Skeletal muscle tissue (tissue), 4 donors: Measurements from ENCODE around the gene DPP6. TPM values are rescaled to one million over a fixed set of nuclear protein-coding genes. Genes with fewer than 3 reads are reported as not detected.

Experiments used
- H3K27ac ChIP-seq: one replicate; pipeline ENCODE4 v1.7.0; 2013; ENCODE audit warnings: mild to moderate bottlenecking, low read depth, low read length, inconsistent platforms
- H3K27me3 ChIP-seq, 3 donors: one replicate each; pipeline ENCODE4 v1.7.0; 2013; ENCODE audit warnings: low read length in 3 of 3; ENCODE audit not compliant: control insufficient read depth in 3 of 3, insufficient read depth in 3 of 3
- H3K36me3 ChIP-seq, 3 donors: one replicate each; pipeline ENCODE4 v1.7.0; 2013; ENCODE audit warnings: low read length in 3 of 3; ENCODE audit not compliant: control insufficient read depth in 3 of 3, insufficient read depth in 3 of 3
- H3K4me1 ChIP-seq, 3 donors: one replicate each; pipeline ENCODE4 v1.7.0; 2013; ENCODE audit warnings: low read length in 3 of 3, mild to moderate bottlenecking in 3 of 3; ENCODE audit not compliant: control insufficient read depth in 3 of 3, insufficient read depth in 3 of 3
- H3K4me3 ChIP-seq, 3 donors: one replicate each; pipeline ENCODE4 v1.7.0; 2013; ENCODE audit warnings: low read length in 3 of 3
- H3K9ac ChIP-seq, 3 donors: one replicate each; pipeline ENCODE4 v1.7.0; 2013; ENCODE audit warnings: low read length in 3 of 3, mild to moderate bottlenecking in 3 of 3, moderate library complexity in 2 of 3, low read depth in 1 of 3
- H3K9me3 ChIP-seq, 3 donors: one replicate each; pipeline ENCODE4 v1.7.0; 2013; ENCODE audit warnings: low read length in 3 of 3; ENCODE audit not compliant: control insufficient read depth in 3 of 3
- total RNA-seq: library from RNA; depleted of rRNA; stranded (reverse); fragments of >200 nt; gene quantifications from one replicate; pipeline ENCODE4 v1.2.3, GENCODE V29; 2014
- donor health status: Osteomylitis.

Gene DPP6
- total RNA-seq, 1 donor from 2014 or later, result 4.2 TPM

- no peaks in the 10 kb centered on the region for H3K36me3 ChIP-seq
- H3K4me3 ChIP-seq, result no peak overlapping the region
- no peak overlapping the region for H3K27ac ChIP-seq
Measured at GRCh38 chr7:154854836-154855235, 802.6 kb downstream of the DPP6 start.

GRCh38 chr7:154855366-154855765 lies 803.2 kb downstream of the DPP6 start:
- H3K4me1 ChIP-seq, result peaks cover 0 to 2% (median 0%) of the 10 kb centered on the region in 3 donors
- no peaks in the 10 kb centered on the region for H3K9me3 ChIP-seq
- H3K4me3 ChIP-seq, result no peak overlapping the region
- no peaks in the 10 kb centered on the region for H3K36me3 ChIP-seq
- H3K27ac ChIP-seq, result no peak overlapping the region
- H3K9ac ChIP-seq, result no peak overlapping the region
- H3K27me3 ChIP-seq, result no peaks in the 10 kb centered on the region

More at GRCh38 chr7:154854836-154855235, 802.6 kb downstream of the DPP6 start:
- peaks cover 0 to 2% (median 0%) of the 10 kb centered on the region in 3 donors for H3K4me1 ChIP-seq
- no peak overlapping the region for H3K9ac ChIP-seq
- no peaks in the 10 kb centered on the region for H3K9me3 ChIP-seq
- no peaks in the 10 kb centered on the region for H3K27me3 ChIP-seq

GRCh38 chr7:154856733-154857132 lies 804.5 kb downstream of the DPP6 start:
- no peak overlapping the region for H3K4me3 ChIP-seq
- peaks cover 0 to 2% (median 0%) of the 10 kb centered on the region in 3 donors for H3K4me1 ChIP-seq
- no peak overlapping the region for H3K9ac ChIP-seq
- H3K9me3 ChIP-seq, result no peaks in the 10 kb centered on the region
- no peaks in the 10 kb centered on the region for H3K36me3 ChIP-seq
- no peaks in the 10 kb centered on the region for H3K27me3 ChIP-seq
- no peak overlapping the region for H3K27ac ChIP-seq

DNA sequence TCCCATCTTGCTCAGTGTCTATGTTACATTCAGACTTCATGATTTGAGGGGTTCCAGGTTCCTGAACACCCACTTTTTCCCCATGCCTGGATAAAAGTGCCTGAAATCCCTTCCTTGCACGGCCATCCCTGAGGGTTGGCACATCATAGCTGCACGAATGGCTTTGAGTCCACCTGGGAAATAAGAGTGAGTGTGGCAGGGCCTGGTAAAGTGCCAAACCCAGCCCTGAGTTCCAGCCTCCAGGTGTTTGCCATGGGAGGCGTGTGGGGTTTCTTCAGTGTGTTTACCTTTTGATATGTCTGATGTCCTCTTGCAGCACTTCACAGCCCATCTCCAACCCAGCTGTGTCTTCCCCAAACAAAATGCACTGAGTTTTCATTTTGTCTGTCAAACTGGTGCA lies 805.0 kb downstream of the DPP6 start:
- Histone ChIP-seq H3K9me3 (no peaks in the 10 kb centered on the region), H3K36me3 (no peaks in the 10 kb centered on the region), H3K4me3 (no peak overlapping the region), H3K9ac (no peak overlapping the region), H3K27me3 (peaks cover 0 to 3% (median 0%) of the 10 kb centered on the region in 3 donors), H3K27ac (no peak overlapping the region), H3K4me1 (peaks cover 0 to 2% (median 0%) of the 10 kb centered on the region in 3 donors)

DNA sequence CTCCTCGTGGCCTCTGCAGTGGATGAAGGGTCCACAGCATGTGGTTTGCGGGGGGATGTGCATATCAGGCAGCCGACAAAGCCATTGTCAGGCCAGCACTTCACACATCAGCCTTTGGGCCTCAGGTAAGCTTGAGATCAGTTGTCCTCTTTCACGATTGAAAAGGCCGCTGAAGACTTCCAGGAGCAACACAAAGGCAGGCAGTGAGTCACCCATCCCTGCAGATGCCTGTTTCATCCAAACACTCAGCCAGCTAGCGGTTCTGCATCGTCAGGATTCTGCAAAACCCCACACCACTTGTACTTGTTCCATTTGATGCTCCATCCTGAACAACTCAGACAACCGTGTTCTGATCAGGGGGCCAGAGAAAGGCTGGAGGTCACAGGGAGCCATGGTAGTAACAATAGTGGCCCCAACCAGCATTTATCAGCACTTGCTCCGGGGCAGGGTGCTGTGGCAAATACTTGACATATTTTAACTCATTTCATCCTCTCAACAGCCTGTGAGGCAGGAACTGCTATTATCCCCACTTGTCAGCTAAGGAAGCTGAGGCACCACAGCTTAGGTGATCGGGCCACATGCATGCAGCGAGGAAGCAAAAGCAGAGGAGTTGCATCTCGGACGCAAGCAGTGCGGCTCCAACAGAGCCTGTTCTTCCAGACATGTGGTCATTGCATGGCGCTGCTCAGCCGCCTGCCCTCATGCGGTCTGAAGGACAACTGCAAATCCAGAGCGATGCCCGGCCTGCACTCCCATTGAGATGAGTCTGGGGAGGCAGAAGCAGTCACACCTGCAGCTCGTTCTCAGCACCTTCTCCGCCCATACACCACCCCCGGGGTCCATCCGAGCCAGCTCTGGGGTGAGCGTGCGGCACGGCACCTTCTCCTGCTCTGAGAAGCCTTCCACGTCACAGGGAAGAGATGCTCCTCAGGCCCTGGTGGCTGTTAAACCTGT lies 805.8 kb downstream of the DPP6 start:
- Histone ChIP-seq H3K9ac (no peak overlapping the region), H3K27me3 (peaks cover 0 to 3% (median 3%) of the 10 kb centered on the region in 3 donors), H3K27ac (no peak overlapping the region), H3K4me1 (peaks cover 0 to 2% (median 0%) of the 10 kb centered on the region in 3 donors), H3K4me3 (no peak overlapping the region), H3K9me3 (no peaks in the 10 kb centered on the region), H3K36me3 (no peaks in the 10 kb centered on the region)

GRCh38 chr7:154858836-154859537 lies 806.8 kb downstream of the DPP6 start:
- Histone ChIP-seq H3K9ac (no peak overlapping the region), H3K36me3 (no peaks in the 10 kb centered on the region), H3K4me3 (no peak overlapping the region), H3K27me3 (peaks cover 0 to 3% (median 3%) of the 10 kb centered on the region in 3 donors), H3K9me3 (no peaks in the 10 kb centered on the region), H3K27ac (no peak overlapping the region), H3K4me1 (peaks cover 0 to 2% (median 0%) of the 10 kb centered on the region in 3 donors)

DNA sequence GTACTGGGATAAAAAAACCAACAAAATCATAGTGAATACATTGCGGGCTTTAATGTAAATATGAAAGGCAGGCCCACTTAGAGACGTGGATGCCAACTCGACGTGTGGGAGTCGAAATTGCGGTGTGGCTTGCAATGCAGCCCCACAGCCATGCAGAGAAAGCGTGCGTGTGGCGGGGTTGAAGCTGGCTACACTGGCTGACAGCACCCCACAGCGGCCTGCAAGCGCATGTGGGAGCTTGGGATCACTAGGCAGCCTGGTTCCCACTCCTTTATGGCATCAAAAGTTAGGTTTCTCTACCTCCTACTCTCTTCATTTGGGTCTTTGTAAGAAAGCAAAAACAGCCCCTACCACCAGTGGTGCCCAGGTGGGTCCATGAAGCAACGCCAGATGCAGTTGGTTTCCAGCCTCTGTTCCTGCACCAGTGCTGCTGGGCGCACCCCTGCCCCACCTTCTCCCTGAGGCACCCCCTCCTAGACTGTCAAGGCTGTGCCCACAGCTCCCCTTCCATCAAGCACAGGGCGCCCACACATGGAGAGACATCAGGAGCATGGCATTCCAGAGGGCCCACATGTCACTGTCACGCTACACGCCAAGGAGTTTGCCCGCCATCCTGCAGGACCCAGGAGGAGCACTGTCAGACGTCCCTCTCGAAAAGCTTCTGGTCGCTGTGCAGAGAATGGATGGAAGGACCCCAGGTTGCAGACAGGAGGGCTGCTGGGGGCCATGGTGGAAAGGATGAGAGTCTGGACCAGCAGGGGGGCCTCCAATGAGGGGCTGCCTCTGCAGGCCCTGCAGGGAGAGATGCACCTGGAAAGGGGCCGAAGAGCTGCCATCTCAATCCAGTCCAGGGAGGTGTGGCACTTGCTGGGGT lies 807.8 kb downstream of the DPP6 start:
- Histone ChIP-seq H3K27me3 (peaks cover 3 to 5% (median 3%) of the 10 kb centered on the region in 3 donors), H3K4me1 (peaks cover 0 to 2% (median 0%) of the 10 kb centered on the region in 3 donors)

DNA sequence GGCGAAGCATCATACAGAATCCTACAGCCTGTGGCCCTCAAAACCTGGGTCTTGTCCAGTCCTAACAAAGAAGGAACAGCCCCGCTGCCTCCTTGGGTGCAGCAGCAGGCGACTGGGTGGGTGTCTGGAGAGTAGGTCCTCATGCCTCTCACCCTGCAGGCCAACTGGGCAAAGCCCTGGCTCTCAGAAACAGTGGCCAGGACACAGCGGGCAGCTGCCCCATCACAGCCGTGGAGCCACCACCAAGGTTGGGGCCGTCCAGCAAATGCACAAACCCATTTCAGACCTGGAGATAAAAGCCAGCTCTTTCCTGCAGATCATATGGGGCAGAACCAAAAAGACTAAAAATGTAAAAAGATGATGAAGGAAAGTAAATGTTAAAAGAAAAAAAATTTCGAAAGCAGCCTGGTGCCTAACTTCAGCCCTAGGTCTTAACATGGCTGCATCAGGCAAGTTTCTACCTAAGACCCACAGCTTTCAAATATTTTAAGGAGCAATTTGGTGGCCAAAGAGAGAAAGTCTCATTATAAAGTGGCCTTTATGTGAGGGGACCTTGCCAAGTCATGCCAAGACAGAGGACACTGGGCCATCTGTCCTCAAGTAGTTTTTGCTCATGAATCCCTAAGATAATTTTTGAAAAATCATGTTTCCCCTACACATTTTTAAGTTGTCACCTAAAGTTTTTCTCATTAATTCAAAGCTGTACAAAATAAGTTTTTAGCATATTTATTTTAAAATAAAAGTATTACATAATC lies 808.6 kb downstream of the DPP6 start:
- Histone ChIP-seq H3K27ac (no peak overlapping the region), H3K4me1 (peaks cover 0 to 2% (median 0%) of the 10 kb centered on the region in 3 donors), H3K9ac (no peak overlapping the region), H3K27me3 (peaks cover 3 to 10% (median 3%) of the 10 kb centered on the region in 3 donors), H3K36me3 (no peaks in the 10 kb centered on the region), H3K9me3 (no peaks in the 10 kb centered on the region), H3K4me3 (no peak overlapping the region)

More for the DNA sequence above, 807.8 kb downstream of the DPP6 start:
- H3K36me3 ChIP-seq, result no peaks in the 10 kb centered on the region
- H3K27ac ChIP-seq, result no peak overlapping the region
- H3K4me3 ChIP-seq, result no peak overlapping the region
- H3K9me3 ChIP-seq, result no peaks in the 10 kb centered on the region
- H3K9ac ChIP-seq, result no peak overlapping the region

DNA sequence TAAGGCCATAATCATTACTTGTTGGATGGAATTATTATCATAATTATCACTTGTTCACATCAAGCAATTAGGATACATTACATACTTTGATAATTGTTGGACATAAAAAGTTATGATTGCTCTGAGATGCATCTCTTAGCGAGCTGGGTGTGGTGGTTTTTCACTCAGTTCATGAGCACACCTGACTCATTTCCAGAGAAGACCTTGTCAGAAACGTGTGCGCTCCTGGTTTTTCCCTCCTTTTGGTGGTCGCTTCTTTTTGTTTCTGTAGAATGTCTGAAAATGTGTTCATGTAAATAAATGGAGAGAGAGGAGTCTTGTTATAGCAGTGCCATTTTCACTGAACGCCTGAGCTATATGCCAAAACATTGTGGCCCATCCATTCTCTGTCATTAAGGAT lies 809.4 kb downstream of the DPP6 start:
- no peak overlapping the region for H3K9ac ChIP-seq
- no peaks in the 10 kb centered on the region for H3K9me3 ChIP-seq
- H3K27me3 ChIP-seq, result peaks cover 3 to 17% (median 7%) of the 10 kb centered on the region in 3 donors
- H3K4me3 ChIP-seq, result no peak overlapping the region
- no peak overlapping the region for H3K27ac ChIP-seq
- peaks cover 0 to 2% (median 0%) of the 10 kb centered on the region in 3 donors for H3K4me1 ChIP-seq
- H3K36me3 ChIP-seq, result no peaks in the 10 kb centered on the region
